ENCODE data around the gene PRCD.

The PRCD gene

DNA sequence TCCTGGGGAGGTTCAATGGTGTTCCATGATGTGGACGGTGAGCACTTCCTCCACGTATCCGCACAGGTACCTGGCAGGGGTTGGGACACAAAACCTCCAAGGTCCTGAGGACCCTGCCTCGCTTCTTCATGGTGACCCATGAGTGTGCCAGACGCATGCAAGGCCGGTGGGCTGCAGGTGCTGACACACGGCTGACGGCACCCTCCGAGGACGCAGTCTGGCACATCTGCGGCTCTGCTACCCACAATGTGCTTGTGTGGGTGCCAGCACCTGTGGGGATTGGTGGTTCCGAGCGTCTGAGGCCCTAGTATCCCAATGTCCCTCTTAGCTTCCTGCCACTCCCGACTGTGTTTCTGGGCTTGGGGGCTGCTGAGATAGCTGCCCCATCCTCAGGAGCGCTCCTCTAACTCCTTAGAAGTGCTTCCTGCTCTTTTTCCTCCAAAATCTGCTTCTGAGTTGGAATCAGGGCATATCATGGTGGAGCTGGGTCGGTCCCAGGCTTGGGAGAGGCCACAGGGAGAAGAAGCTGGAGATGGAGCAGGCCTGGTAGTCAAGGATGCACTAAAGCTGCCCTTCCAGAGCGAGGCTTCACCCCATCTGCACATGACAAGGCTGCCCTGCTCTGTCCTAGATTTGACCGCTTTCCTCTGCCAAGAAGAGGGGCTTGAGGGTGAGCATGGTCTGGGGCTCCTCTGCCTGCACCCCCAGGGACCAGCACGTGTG is 3.9 kb upstream of the PRCD start:
- WGBS (ENCODE audit: extremely low coverage, insufficient coverage, insufficient read length) = no CpG with 5 or more reads among the region's 19 CpGs

DNA sequence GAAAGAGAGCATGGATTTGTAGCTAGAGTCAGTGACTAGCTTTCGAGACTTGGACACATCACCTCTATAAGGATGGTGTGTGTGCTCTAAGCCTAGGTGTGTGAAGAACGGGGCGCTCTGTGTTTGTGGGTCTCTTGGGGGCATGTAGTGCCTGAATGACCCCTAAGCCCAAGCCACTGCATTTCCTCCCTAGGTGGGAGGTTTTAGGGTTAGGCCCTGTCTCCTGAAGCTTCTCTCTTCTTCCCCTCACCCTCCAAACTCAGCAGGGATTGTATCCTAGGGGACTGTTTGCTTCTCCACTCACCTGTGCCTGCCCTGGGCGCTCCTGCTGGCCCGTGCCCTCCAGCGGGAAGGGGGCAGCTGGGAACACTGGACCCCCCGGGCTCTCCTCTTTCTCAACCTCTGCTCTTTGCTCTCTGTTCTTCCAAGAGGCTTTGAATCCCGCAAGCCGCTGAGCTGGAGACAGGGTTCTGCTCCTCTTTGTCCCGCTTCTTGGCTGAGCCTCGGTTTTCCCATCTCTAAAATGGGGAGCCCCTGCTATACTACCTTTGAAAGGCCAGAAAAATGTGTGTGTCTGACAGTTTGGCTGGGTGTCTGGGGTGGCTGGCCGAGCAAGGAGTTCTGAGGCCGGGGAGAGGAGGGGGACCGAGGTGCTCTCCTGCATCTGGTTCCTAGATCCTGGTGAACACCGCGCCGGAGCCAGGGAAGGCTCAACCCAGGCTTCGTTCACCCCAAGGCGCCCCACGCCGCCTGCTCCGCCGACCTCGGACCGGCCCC is 3.1 kb upstream of the PRCD start:
- no peak overlapping the region for H3K9ac ChIP-seq (ENCODE audit: low read length)
- H3K4me2 ChIP-seq (ENCODE audit: low read length) = no peak overlapping the region
- H3K4me1 ChIP-seq (ENCODE audit: control insufficient read depth in 1 of 2, insufficient read depth in 2 of 2, low read length in 2 of 2) = peaks cover 19 to 26% of the 10 kb centered on the region in 2 experiments
- no peak overlapping the region for H3K4me3 ChIP-seq (ENCODE audit: low read depth, low read length)
- H3K79me1 ChIP-seq (ENCODE audit: low read length) = peaks cover 3% of the 10 kb centered on the region
- no peak overlapping the region for H3K27ac ChIP-seq (ENCODE audit: low read depth, low read length)
- H2BK12ac ChIP-seq (ENCODE audit: low read length) = no peak overlapping the region
- H4K12ac ChIP-seq (ENCODE audit: low read depth, low read length) = no peak overlapping the region
- H2AK5ac ChIP-seq (ENCODE audit: low read length) = peak overlapping the region; percentile 39
- no peak overlapping the region for H2AFZ ChIP-seq (ENCODE audit: insufficient read depth, low read length, poor library complexity)
- no peak overlapping the region for H3K14ac ChIP-seq (ENCODE audit: low read length)
- no peaks in the 10 kb centered on the region for H3K36me3 ChIP-seq (ENCODE audit: control insufficient read depth in 1 of 2, insufficient read depth in 2 of 2, low read length in 2 of 2)
- no peak overlapping the region for H3K18ac ChIP-seq (ENCODE audit: low read length)
- peaks cover 2% of the 10 kb centered on the region for H3K9me3 ChIP-seq (ENCODE audit: insufficient read depth, low read depth, low read length)
- no peak overlapping the region for H4K8ac ChIP-seq (ENCODE audit: low read depth, low read length)
- peaks cover 2% of the 10 kb centered on the region for H3K79me2 ChIP-seq (ENCODE audit: control insufficient read depth, insufficient read depth, low read length, poor library complexity)
- no peak overlapping the region for H2BK120ac ChIP-seq (ENCODE audit: insufficient read depth, low read length, poor library complexity)
- DNase-seq = no peak
- no CpG with 5 or more reads among the region's 25 CpGs for WGBS (ENCODE audit: extremely low coverage, insufficient coverage, insufficient read length)
- H3K27me3 ChIP-seq (ENCODE audit: insufficient read depth, low read length) = peaks cover 33% of the 10 kb centered on the region
- H2BK5ac ChIP-seq (ENCODE audit: low read depth, low read length, poor library complexity) = no peak overlapping the region
- H4K91ac ChIP-seq (ENCODE audit: low read depth, low read length) = no peak overlapping the region
- H3K23ac ChIP-seq (ENCODE audit: low read length) = no peak overlapping the region
- H3K4ac ChIP-seq (ENCODE audit: low read depth, low read length) = no peak overlapping the region

More for the DNA sequence above, 3.9 kb upstream of the PRCD start:
- Histone ChIP-seq H3K27ac (ENCODE audit: low read depth, low read length) (no peak overlapping the region), H4K12ac (ENCODE audit: low read depth, low read length) (no peak overlapping the region), H3K4me1 (ENCODE audit: control insufficient read depth in 1 of 2, insufficient read depth in 2 of 2, low read length in 2 of 2) (peaks cover 23 to 30% of the 10 kb centered on the region in 2 experiments), H3K23ac (ENCODE audit: low read length) (no peak overlapping the region), H2BK12ac (ENCODE audit: low read length) (no peak overlapping the region), H3K9me3 (ENCODE audit: insufficient read depth, low read depth, low read length) (peaks cover 2% of the 10 kb centered on the region), H2AFZ (ENCODE audit: insufficient read depth, low read length, poor library complexity) (no peak overlapping the region), H3K27me3 (ENCODE audit: insufficient read depth, low read length) (peaks cover 33% of the 10 kb centered on the region), H4K8ac (ENCODE audit: low read depth, low read length) (no peak overlapping the region), H3K18ac (ENCODE audit: low read length) (no peak overlapping the region), H3K9ac (ENCODE audit: low read length) (no peak overlapping the region), H4K91ac (ENCODE audit: low read depth, low read length) (no peak overlapping the region), H3K79me2 (ENCODE audit: control insufficient read depth, insufficient read depth, low read length, poor library complexity) (peaks cover 2% of the 10 kb centered on the region), H2AK5ac (ENCODE audit: low read length) (no peak overlapping the region), H3K14ac (ENCODE audit: low read length) (no peak overlapping the region), H2BK5ac (ENCODE audit: low read depth, low read length, poor library complexity) (no peak overlapping the region), H3K4me2 (ENCODE audit: low read length) (no peak overlapping the region), H3K4ac (ENCODE audit: low read depth, low read length) (no peak overlapping the region), H3K79me1 (ENCODE audit: low read length) (peaks cover 8% of the 10 kb centered on the region), H2BK120ac (ENCODE audit: insufficient read depth, low read length, poor library complexity) (no peak overlapping the region), H3K4me3 (ENCODE audit: low read depth, low read length) (no peak overlapping the region), H3K36me3 (ENCODE audit: control insufficient read depth in 1 of 2, insufficient read depth in 2 of 2, low read length in 2 of 2) (no peaks in the 10 kb centered on the region)
- no peak for DNase-seq

DNA sequence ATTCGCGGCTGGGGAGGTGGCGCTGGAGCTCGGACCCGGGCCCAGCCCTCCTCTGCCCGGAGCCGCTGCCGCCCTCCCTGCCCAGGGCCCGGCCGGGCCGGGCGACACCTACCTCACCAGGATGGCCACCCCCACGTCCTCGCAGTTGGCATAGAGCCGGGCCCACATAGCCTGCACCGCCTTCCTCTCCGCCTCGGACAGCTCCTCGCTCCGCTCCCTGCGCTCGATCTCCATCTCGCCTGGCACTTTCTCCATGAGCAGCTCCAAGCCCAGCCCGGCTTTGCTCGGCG is 2.6 kb upstream of the PRCD start:
- H2BK12ac ChIP-seq (ENCODE audit: low read length) = no peak overlapping the region
- peaks cover 18 to 23% of the 10 kb centered on the region in 2 experiments for H3K4me1 ChIP-seq (ENCODE audit: control insufficient read depth in 1 of 2, insufficient read depth in 2 of 2, low read length in 2 of 2)
- H3K27me3 ChIP-seq (ENCODE audit: insufficient read depth, low read length) = peaks cover 33% of the 10 kb centered on the region
- no peaks in the 10 kb centered on the region for H3K36me3 ChIP-seq (ENCODE audit: control insufficient read depth in 1 of 2, insufficient read depth in 2 of 2, low read length in 2 of 2)
- H3K4ac ChIP-seq (ENCODE audit: low read depth, low read length) = no peak overlapping the region
- no peak overlapping the region for H4K12ac ChIP-seq (ENCODE audit: low read depth, low read length)
- H3K27ac ChIP-seq (ENCODE audit: low read depth, low read length) = no peak overlapping the region
- H4K91ac ChIP-seq (ENCODE audit: low read depth, low read length) = no peak overlapping the region
- H2BK5ac ChIP-seq (ENCODE audit: low read depth, low read length, poor library complexity) = no peak overlapping the region
- no peak overlapping the region for H3K9ac ChIP-seq (ENCODE audit: low read length)
- H3K79me1 ChIP-seq (ENCODE audit: low read length) = peaks cover 2% of the 10 kb centered on the region
- H2AFZ ChIP-seq (ENCODE audit: insufficient read depth, low read length, poor library complexity) = no peak overlapping the region
- H3K23ac ChIP-seq (ENCODE audit: low read length) = no peak overlapping the region
- H3K4me2 ChIP-seq (ENCODE audit: low read length) = peak overlapping the region; percentile 28
- no peak overlapping the region for H4K8ac ChIP-seq (ENCODE audit: low read depth, low read length)
- H3K18ac ChIP-seq (ENCODE audit: low read length) = no peak overlapping the region
- peaks cover 2% of the 10 kb centered on the region for H3K79me2 ChIP-seq (ENCODE audit: control insufficient read depth, insufficient read depth, low read length, poor library complexity)
- peak in 1 of 2 donors; percentile 43 for DNase-seq
- no peak overlapping the region for H3K14ac ChIP-seq (ENCODE audit: low read length)
- no CpG with 5 or more reads among the region's 26 CpGs for WGBS (ENCODE audit: extremely low coverage, insufficient coverage, insufficient read length)
- H3K4me3 ChIP-seq (ENCODE audit: low read depth, low read length) = no peak overlapping the region
- H2AK5ac ChIP-seq (ENCODE audit: low read length) = peak overlapping the region; percentile 39
- H3K9me3 ChIP-seq (ENCODE audit: insufficient read depth, low read depth, low read length) = peaks cover 2% of the 10 kb centered on the region
- no peak overlapping the region for H2BK120ac ChIP-seq (ENCODE audit: insufficient read depth, low read length, poor library complexity)

DNA sequence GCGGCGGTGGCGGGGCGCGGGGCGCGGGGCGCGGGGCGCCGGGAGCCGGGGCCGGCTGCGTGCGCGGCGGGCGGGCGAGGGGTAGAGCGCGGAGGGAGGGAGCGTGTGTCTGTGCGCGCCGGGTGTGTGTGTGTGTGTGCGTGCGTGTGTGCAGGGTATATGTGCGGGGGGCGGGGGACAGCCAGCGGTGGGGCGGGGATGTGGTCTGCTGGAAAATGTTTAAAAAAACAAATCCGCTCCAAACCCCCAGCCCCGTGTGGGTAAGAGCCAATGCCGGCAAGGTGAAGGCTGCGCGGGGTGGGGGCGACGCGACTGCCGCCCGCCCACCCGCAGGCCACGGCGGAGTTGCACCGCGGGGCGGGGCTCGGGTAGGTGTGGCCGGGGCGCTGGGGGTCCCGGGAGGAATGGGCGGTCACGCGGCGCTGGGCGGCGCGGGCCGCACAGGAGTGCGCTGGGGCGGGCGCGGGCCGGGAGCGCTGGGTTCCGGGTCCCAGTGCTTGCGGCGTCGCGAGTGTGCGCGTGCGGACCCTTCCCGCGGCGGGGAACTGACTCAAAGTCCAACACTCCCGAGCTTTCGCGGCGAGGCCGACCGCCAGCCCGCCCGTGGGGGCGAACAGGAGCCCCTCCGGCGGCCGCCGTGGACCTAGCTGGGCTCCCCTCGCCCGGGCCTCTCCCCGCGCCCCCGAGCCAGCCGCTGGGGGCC is 2.1 kb upstream of the PRCD start, which contains the start of gene CYGB:
TSS of gene CYGB (minus strand) at position 132 of the 703 bp plus-strand sequence. CDS start 167 bp downstream, outside the sequence.
- Histone ChIP-seq H4K91ac (ENCODE audit: low read depth, low read length) (no peak within 1 kb of the TSS), H3K23ac (ENCODE audit: low read length) (no peak within 1 kb of the TSS), H3K27me3 (ENCODE audit: insufficient read depth, low read length) (peaks cover 33% of the 10 kb centered on the region), H3K18ac (ENCODE audit: low read length) (no peak within 1 kb of the TSS), H3K4me1 (ENCODE audit: control insufficient read depth in 1 of 2, insufficient read depth in 2 of 2, low read length in 2 of 2) (peaks cover 18 to 26% of the 10 kb centered on the region in 2 experiments), H3K79me2 (ENCODE audit: control insufficient read depth, insufficient read depth, low read length, poor library complexity) (peaks cover 2% of the 10 kb centered on the region), H3K9ac (ENCODE audit: low read length) (no peak within 1 kb of the TSS), H2BK120ac (ENCODE audit: insufficient read depth, low read length, poor library complexity) (no peak within 1 kb of the TSS), H3K14ac (ENCODE audit: low read length) (no peak within 1 kb of the TSS), H2AK5ac (ENCODE audit: low read length) (peak within 1 kb of the TSS; percentile 39), H2BK12ac (ENCODE audit: low read length) (no peak within 1 kb of the TSS), H3K27ac (ENCODE audit: low read depth, low read length) (no peak within 1 kb of the TSS), H2BK5ac (ENCODE audit: low read depth, low read length, poor library complexity) (no peak within 1 kb of the TSS), H3K36me3 (ENCODE audit: control insufficient read depth in 1 of 2, insufficient read depth in 2 of 2, low read length in 2 of 2) (no peaks in the 10 kb centered on the region), H4K8ac (ENCODE audit: low read depth, low read length) (no peak within 1 kb of the TSS), H3K4me2 (ENCODE audit: low read length) (peak within 1 kb of the TSS; percentile 62), H3K4ac (ENCODE audit: low read depth, low read length) (no peak within 1 kb of the TSS), H4K12ac (ENCODE audit: low read depth, low read length) (no peak within 1 kb of the TSS), H3K4me3 (ENCODE audit: low read depth, low read length) (no peak within 1 kb of the TSS), H3K79me1 (ENCODE audit: low read length) (peaks cover 2% of the 10 kb centered on the region), H3K9me3 (ENCODE audit: insufficient read depth, low read depth, low read length) (peaks cover 2% of the 10 kb centered on the region), H2AFZ (ENCODE audit: insufficient read depth, low read length, poor library complexity) (no peak within 1 kb of the TSS)
- DNase-seq = peak in 1 of 2 donors; percentile 26
- WGBS (ENCODE audit: extremely low coverage, insufficient coverage, insufficient read length) = no CpG with 5 or more reads among the region's 95 CpGs

Data from trophoblast cell (in vitro differentiated cells and primary cell).